HL-60 (cell line): Measurements from ENCODE around the gene RPS15A.

Experiments used
- DNase-seq, 2 experiments: peaks; one replicate each; pipeline ENCODE4 v3.0.0-alpha.2; 2010 to 2020; ENCODE audit warnings: low read depth in 1 of 2, low spot score in 1 of 2
- H3K27ac ChIP-seq: fragments of 250-450 bp; sonication (Bioruptor Pico); replicated peaks from 2 replicates; pipeline ENCODE4 v1.5.1; 2020; ENCODE audit warnings: mild to moderate bottlenecking, moderate library complexity
- H3K27me3 ChIP-seq: fragments of 250-450 bp; sonication (Bioruptor Pico); 2 replicates; pipeline ENCODE4 v1.5.1; 2021; ENCODE audit warnings: mild to moderate bottlenecking, moderate library complexity; ENCODE audit not compliant: insufficient read depth, poor library complexity, severe bottlenecking
- H3K4me3 ChIP-seq: replicated peaks from 2 replicates; pipeline ENCODE4 v1.5.1; 2011; ENCODE audit warnings: mild to moderate bottlenecking, control low read depth, low read length; ENCODE audit not compliant: insufficient read depth
- CTCF ChIP-seq: IDR thresholded peaks from one replicate; pipeline ENCODE4 v1.5.1; 2011; ENCODE audit warnings: low read length, control low read depth, inconsistent platforms; ENCODE audit not compliant: insufficient read depth
- GABPA ChIP-seq: IDR thresholded peaks from 2 replicates; pipeline ENCODE4 v1.6.1; 2012; ENCODE audit warnings: low read depth
- POLR2AphosphoS5 ChIP-seq: IDR thresholded peaks from 2 replicates; pipeline ENCODE4 v1.6.1; 2012; ENCODE audit warnings: low read depth
- REST ChIP-seq: IDR thresholded peaks from 2 replicates; pipeline ENCODE4 v1.6.1; 2012; ENCODE audit warnings: low read depth; ENCODE audit not compliant: insufficient replicate concordance
- SPI1 ChIP-seq: IDR thresholded peaks from 2 replicates; pipeline ENCODE4 v1.6.1; 2012; ENCODE audit warnings: low read depth, mild to moderate bottlenecking, borderline replicate concordance

The RPS15A gene

GRCh38 chr16:18805257-18805773, 15.2 kb upstream of the RPS15A start:
- Histone ChIP-seq H3K4me3 (no peak overlapping the region), H3K27ac (peak overlapping the region; percentile 81), H3K27me3 (no peaks in the 10 kb centered on the region)
- no peak for DNase-seq
- no peak for TF ChIP-seq POLR2AphosphoS5
- TF ChIP-seq REST = no peak
- peak; percentile 42; the same call in 1 of the 2 replicates for TF ChIP-seq SPI1
- no peak for TF ChIP-seq CTCF
- no peak for TF ChIP-seq GABPA

GRCh38 chr16:18804540-18804939, 14.4 kb upstream of the RPS15A start:
- Histone ChIP-seq H3K4me3 (no peak overlapping the region), H3K27ac (peak overlapping the region; percentile 81), H3K27me3 (no peaks in the 10 kb centered on the region)
- TF ChIP-seq POLR2AphosphoS5 = no peak
- no peak for TF ChIP-seq GABPA
- no peak for TF ChIP-seq REST
- no peak for TF ChIP-seq SPI1
- TF ChIP-seq CTCF = no peak
- DNase-seq = no peak

- Histone ChIP-seq H3K27me3 (no peaks in the 10 kb centered on the region), H3K27ac (peak overlapping the region; percentile 81), H3K4me3 (no peak overlapping the region)
- no peak for DNase-seq
- TF ChIP-seq REST (no peak), GABPA (no peak)
Measured at GRCh38 chr16:18803569-18804462, 13.7 kb upstream of the RPS15A start.
